GM18505 (cell line): ENCODE data around the gene POFUT1.
A peak's percentile ranks its signal among the peaks of the same experiment; 100 is the strongest.

Experiments
- ATAC-seq: cut with Tn5 transposase; IDR thresholded peaks from one replicate; pipeline ENCODE4 v1.9.1; 2021; ENCODE audit not compliant: unreplicated experiment
- POLR2A ChIP-seq: IDR thresholded peaks from 4 replicates; pipeline ENCODE4 v1.6.1; 2011; ENCODE audit warnings: borderline replicate concordance; ENCODE audit not compliant: insufficient read depth, insufficient read length; ENCODE audit errors: extremely low read depth

POFUT1 gene

GRCh38 chr20:32205843-32206759 is 1.6 kb upstream of the POFUT1 start:
- ATAC-seq = no peak
- TF ChIP-seq POLR2A = no peak

- TF ChIP-seq POLR2A = no peak
- ATAC-seq = peak; percentile 18
Observed at GRCh38 chr20:32206760-32207625, 687 bp upstream of the POFUT1 start.

- ATAC-seq = no peak
Observed at GRCh38 chr20:32208499-32209154, 947 bp downstream of the POFUT1 start.

GRCh38 chr20:32209850-32210605 is 2.3 kb downstream of the POFUT1 start:
- ATAC-seq = no peak
- no peak for TF ChIP-seq POLR2A

More at GRCh38 chr20:32208499-32209154, 947 bp downstream of the POFUT1 start:
- no peak for TF ChIP-seq POLR2A

- TF ChIP-seq POLR2A = no peak
- no peak for ATAC-seq
Observed at GRCh38 chr20:32213870-32214269, 6.2 kb downstream of the POFUT1 start.

- ATAC-seq = no peak
- TF ChIP-seq POLR2A = no peak
Observed at GRCh38 chr20:32215147-32215546, 7.5 kb downstream of the POFUT1 start.

- no peak for TF ChIP-seq POLR2A
- ATAC-seq = no peak
Observed at GRCh38 chr20:32215729-32216128, 8.0 kb downstream of the POFUT1 start.

GRCh38 chr20:32216179-32217142 is 8.8 kb downstream of the POFUT1 start:
- ATAC-seq = no peak
- no peak for TF ChIP-seq POLR2A

- no peak for TF ChIP-seq POLR2A
- ATAC-seq = no peak
Observed at GRCh38 chr20:32218156-32218900, 10.6 kb downstream of the POFUT1 start.

- no peak for TF ChIP-seq POLR2A
- no peak for ATAC-seq
Observed at GRCh38 chr20:32224463-32224862, 16.8 kb downstream of the POFUT1 start.

- ATAC-seq = no peak
- TF ChIP-seq POLR2A = no peak
Observed at GRCh38 chr20:32226391-32226790, 18.7 kb downstream of the POFUT1 start.
